ENCODE data around the gene GAL. TPM values are rescaled to one million over a fixed set of nuclear protein-coding genes. Genes with fewer than 3 reads are reported as not detected.
"Not testable (repeated sequence)": the region's sequence is repeated elsewhere in the genome, so short reads cannot be mapped to it uniquely, and the experiment has no call there.

Gene GAL, protein sequence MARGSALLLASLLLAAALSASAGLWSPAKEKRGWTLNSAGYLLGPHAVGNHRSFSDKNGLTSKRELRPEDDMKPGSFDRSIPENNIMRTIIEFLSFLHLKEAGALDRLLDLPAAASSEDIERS
- total RNA-seq = 0.38 to 0.66 TPM (median 0.38 TPM) in 3 replicates

DNA sequence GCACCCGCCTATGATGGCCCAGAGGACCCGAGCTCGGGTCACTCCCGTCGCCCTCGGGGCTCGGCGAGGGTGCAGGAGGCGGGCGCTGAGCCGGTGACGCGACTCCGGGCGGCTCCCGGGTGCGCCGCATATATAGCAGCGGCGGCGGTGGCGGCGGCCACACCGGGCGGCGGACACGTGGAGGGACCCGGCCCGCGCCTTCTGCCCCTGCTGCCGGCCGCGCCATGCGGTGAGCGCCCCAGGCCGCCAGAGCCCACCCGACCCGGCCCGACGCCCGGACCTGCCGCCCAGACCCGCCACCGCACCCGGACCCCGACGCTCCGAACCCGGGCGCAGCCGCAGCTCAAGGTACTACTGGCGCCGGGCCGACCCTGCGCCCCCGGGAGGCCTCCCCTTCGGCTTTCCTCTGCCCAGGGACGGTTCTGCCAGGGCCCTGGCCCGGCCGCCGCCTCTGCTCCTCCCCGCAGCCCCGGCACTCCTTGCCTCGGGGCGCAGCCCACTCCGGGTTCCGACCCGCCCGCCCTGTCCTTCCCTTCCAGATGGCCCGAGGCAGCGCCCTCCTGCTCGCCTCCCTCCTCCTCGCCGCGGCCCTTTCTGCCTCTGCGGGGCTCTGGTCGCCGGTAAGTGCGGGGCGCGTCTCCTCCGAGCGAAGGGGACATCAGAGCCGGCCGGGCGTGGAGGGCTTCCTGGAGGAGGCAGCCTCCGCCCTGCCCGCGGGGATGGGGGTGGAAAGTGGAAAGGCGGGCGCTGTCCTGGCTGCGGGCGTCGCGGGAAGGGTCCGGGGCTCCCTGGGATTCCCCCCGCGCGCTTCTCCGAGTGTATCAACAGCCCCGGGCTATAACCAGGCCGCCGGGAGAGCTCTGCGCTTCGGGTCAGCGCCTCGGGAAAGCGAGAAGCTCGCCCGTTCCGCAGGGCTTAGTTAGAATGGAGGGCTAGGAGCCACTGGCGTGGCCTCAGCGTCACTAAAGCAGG, at the start of gene GAL:
GAL (plus strand) TSS at position 160 of the 972 bp plus-strand sequence; CDS start at position 540, 380 bp downstream.
- TF ChIP-seq, protein P1, sequence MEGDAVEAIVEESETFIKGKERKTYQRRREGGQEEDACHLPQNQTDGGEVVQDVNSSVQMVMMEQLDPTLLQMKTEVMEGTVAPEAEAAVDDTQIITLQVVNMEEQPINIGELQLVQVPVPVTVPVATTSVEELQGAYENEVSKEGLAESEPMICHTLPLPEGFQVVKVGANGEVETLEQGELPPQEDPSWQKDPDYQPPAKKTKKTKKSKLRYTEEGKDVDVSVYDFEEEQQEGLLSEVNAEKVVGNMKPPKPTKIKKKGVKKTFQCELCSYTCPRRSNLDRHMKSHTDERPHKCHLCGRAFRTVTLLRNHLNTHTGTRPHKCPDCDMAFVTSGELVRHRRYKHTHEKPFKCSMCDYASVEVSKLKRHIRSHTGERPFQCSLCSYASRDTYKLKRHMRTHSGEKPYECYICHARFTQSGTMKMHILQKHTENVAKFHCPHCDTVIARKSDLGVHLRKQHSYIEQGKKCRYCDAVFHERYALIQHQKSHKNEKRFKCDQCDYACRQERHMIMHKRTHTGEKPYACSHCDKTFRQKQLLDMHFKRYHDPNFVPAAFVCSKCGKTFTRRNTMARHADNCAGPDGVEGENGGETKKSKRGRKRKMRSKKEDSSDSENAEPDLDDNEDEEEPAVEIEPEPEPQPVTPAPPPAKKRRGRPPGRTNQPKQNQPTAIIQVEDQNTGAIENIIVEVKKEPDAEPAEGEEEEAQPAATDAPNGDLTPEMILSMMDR (IDR thresholded peaks at IDR 0.05; ENCODE audit: unreplicated experiment) = no peak
- Mint-ChIP-seq H3K4me3 (peak within 1 kb of the TSS; percentile 52), H3K9me3 (no peaks in the 10 kb centered on the region), H3K36me3 (no peaks in the 10 kb centered on the region), H3K27me3 (ENCODE audit: low read depth) (peaks cover 76% of the 10 kb centered on the region), H3K4me1 (peaks cover 7% of the 10 kb centered on the region), H3K27ac (no peak within 1 kb of the TSS)
- no peak for DNase-seq (ENCODE audit: low spot score in 2 of 2, unreplicated experiment in 2 of 2)

GRCh38 chr11:68634606-68635005, 49.7 kb upstream of the GAL start:
- DNase-seq (ENCODE audit: low spot score in 2 of 2, unreplicated experiment in 2 of 2); H3K4me3 Mint-ChIP-seq; H3K4me1 Mint-ChIP-seq; H3K36me3 Mint-ChIP-seq; H3K27ac Mint-ChIP-seq; H3K9me3 Mint-ChIP-seq: not testable (repeated sequence)
- H3K27me3 Mint-ChIP-seq (ENCODE audit: low read depth) = peaks cover 18% of the 10 kb centered on the region

GRCh38 chr11:68635172-68635571, 49.2 kb upstream of the GAL start:
- not testable (repeated sequence) for H3K9me3 Mint-ChIP-seq; DNase-seq (ENCODE audit: low spot score in 2 of 2, unreplicated experiment in 2 of 2); H3K4me1 Mint-ChIP-seq; H3K4me3 Mint-ChIP-seq; H3K36me3 Mint-ChIP-seq; H3K27ac Mint-ChIP-seq
- H3K27me3 Mint-ChIP-seq (ENCODE audit: low read depth) = peaks cover 20% of the 10 kb centered on the region

DNA sequence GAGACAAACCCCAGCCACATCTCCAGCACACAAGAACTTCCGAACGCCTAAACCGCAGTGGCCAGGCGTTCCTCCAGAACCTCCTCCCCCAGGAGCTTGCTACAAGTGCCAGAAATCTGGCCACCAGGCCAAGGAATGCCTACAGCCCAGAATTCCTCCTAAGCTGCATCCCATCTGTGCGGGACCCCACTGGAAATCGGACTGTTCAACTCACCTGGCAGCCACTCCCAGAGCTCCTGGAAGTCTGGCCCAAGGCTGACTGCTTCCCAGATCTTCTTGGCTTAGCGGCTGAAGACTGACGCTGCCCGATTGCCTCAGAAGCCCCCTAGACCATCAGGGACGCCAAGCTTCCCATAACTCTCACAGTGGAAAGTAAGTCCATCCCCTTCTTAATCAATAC, 48.5 kb upstream of the GAL start:
- not testable (repeated sequence) for H3K36me3 Mint-ChIP-seq; H3K9me3 Mint-ChIP-seq; H3K4me3 Mint-ChIP-seq; DNase-seq (ENCODE audit: low spot score in 2 of 2, unreplicated experiment in 2 of 2); H3K4me1 Mint-ChIP-seq; H3K27ac Mint-ChIP-seq
- H3K27me3 Mint-ChIP-seq (ENCODE audit: low read depth) = peaks cover 20% of the 10 kb centered on the region

DNA sequence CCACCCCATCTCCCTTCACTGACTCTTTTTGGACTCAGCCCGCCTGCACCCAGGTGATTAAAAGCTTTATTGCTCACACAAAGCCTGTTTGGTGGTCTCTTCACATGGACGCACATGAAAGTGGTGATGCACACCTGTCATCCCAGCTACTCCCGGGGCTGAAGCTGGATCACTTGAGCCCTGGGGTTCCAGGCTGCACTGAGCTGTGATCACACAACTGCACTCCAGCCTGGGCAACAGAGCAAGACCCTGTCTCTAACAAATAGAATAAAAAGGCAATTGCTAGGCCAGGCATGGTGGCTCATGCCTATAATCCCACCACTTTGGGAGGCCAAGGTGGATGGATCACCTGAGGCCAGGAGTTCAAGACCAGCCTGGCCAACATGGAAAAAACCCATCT, 45.0 kb upstream of the GAL start:
- H3K4me3 Mint-ChIP-seq; H3K36me3 Mint-ChIP-seq; H3K9me3 Mint-ChIP-seq; H3K4me1 Mint-ChIP-seq; H3K27ac Mint-ChIP-seq; DNase-seq (ENCODE audit: low spot score in 2 of 2, unreplicated experiment in 2 of 2): not testable (repeated sequence)
- H3K27me3 Mint-ChIP-seq (ENCODE audit: low read depth) = peaks cover 21% of the 10 kb centered on the region

DNA sequence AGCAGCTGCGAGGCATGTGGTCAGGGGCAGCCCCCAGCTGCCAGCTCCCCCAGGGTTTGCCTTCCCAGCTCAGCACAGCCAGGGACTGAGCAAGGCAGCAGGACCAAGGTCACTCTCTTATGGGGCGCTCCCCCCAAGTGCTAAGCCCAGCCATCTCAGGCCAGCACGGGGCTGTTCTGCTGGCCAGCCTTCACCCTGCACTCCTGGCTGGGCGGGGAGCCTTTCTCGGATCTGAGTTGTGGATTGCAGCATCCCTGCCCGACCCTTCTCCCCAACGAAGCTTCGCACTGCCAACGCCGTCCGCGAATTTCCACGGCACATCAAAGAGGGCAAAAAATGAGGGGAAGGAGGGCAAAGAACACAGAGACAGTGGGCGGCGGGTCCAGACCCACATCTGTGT, 42.5 kb upstream of the GAL start:
- DNase-seq (ENCODE audit: low spot score in 2 of 2, unreplicated experiment in 2 of 2) = no peak
- Mint-ChIP-seq H3K27ac (no peak overlapping the region), H3K9me3 (peaks cover 18% of the 10 kb centered on the region), H3K27me3 (ENCODE audit: low read depth) (peaks cover 4% of the 10 kb centered on the region), H3K4me1 (no peaks in the 10 kb centered on the region), H3K4me3 (no peak overlapping the region), H3K36me3 (no peaks in the 10 kb centered on the region)
- TF ChIP-seq, protein P1 (IDR thresholded peaks at IDR 0.05; ENCODE audit: unreplicated experiment) = no peak

GRCh38 chr11:68643585-68643984, 40.8 kb upstream of the GAL start:
- TF ChIP-seq, protein P1 (IDR thresholded peaks at IDR 0.05; ENCODE audit: unreplicated experiment) = no peak

More at GRCh38 chr11:68643585-68643984, 40.8 kb upstream of the GAL start:
- H3K4me3 Mint-ChIP-seq = no peak overlapping the region
- H3K36me3 Mint-ChIP-seq = peaks cover 4% of the 10 kb centered on the region
- peaks cover 4% of the 10 kb centered on the region for H3K27me3 Mint-ChIP-seq (ENCODE audit: low read depth)
- peaks cover 25% of the 10 kb centered on the region for H3K9me3 Mint-ChIP-seq
- no peak for DNase-seq (ENCODE audit: low spot score in 2 of 2, unreplicated experiment in 2 of 2)
- no peak overlapping the region for H3K27ac Mint-ChIP-seq
- no peaks in the 10 kb centered on the region for H3K4me1 Mint-ChIP-seq

All from mesothelial cell of epicardium (in vitro differentiated cells).